HepG2 (cell line): ENCODE measurements around the gene NME7. TPM values are rescaled to one million over a fixed set of nuclear protein-coding genes. Genes with fewer than 3 reads are reported as not detected.
A peak's percentile ranks its signal among the peaks of the same experiment; 100 is the strongest.

Experiments used
- ATAC-seq: fragments of 200-7000 bp; cut with Tn5 transposase; 3 replicates; pipeline ENCODE4 v1.9.1; 2020; ENCODE audit warnings: mild to moderate bottlenecking, moderate library complexity
- BruUV-seq: library from RNA; stranded (reverse); fragments of 400-500 nt; replicated peaks from 2 replicates; lab custom pipeline; 2021; lab: Mats Ljungman, UMichigan
- CTCF ChIA-PET: fragments of 300-600 bp; formaldehyde crosslinking; extraction: SDS; loops from one replicate; lab custom pipeline; 2021; ENCODE audit warnings: low total read pairs, inconsistent platforms, low intra/inter-chr PET ratio; lab: Yijun Ruan, JAX
- POLR2A ChIA-PET: fragments of 350-600 bp; sonication (Branson Sonifier 250); formaldehyde crosslinking; loops from one replicate; lab custom pipeline; 2020; ENCODE audit warnings: antibody characterized with exemption, inconsistent platforms; lab: Yijun Ruan, JAX
- DNase-seq: peaks from one replicate; pipeline ENCODE4 v3.0.0-alpha.2; 2015; ENCODE audit warnings: low spot score
- FAIRE-seq: peaks from 3 replicates; lab custom pipeline; 2011; peaks lifted over from hg19 to GRCh38; lab: Jason Lieb, UNC
- H2AFZ ChIP-seq: one replicate; pipeline ENCODE4 v1.6.1; 2011; ENCODE audit warnings: low read length, inconsistent platforms
- H3K27ac ChIP-seq: fragments of 300-600 bp; 3 replicates; pipeline ENCODE4 v1.8.0; 2011; ENCODE audit warnings: mixed run types, mild to moderate bottlenecking, mixed read lengths, low read length, inconsistent platforms; ENCODE audit not compliant: insufficient read depth; ENCODE audit errors: extremely low read length
- H3K27me3 ChIP-seq, 2 experiments: fragments of 200-600 bp in 1 of 2; 2 replicates in 1 of 2; 3 replicates in 1 of 2; pipeline versions ENCODE4 v1.6.0 to v1.8.0; 2011; ENCODE audit warnings: low read length in 2 of 2, mild to moderate bottlenecking in 2 of 2, moderate library complexity in 2 of 2, inconsistent platforms in 1 of 2; ENCODE audit not compliant: insufficient read depth in 2 of 2, control insufficient read depth in 1 of 2
- H3K36me3 ChIP-seq, 2 experiments: fragments of 200-600 bp in 1 of 2; replicated peaks in 1 of 2; 2 replicates in 1 of 2; 3 replicates in 1 of 2; pipeline versions ENCODE4 v1.5.1 to v1.8.0; 2011; ENCODE audit warnings: low read length in 2 of 2, inconsistent platforms in 1 of 2; ENCODE audit not compliant: insufficient read depth in 2 of 2, control insufficient read depth in 1 of 2
- H3K4me1 ChIP-seq: 2 replicates; pipeline ENCODE4 v1.5.1; 2012; ENCODE audit warnings: low read length, inconsistent platforms; ENCODE audit not compliant: insufficient read depth
- H3K4me2 ChIP-seq: 2 replicates; pipeline ENCODE4 v1.6.0; 2011; ENCODE audit warnings: low read depth, low read length, inconsistent platforms
- H3K4me3 ChIP-seq, 3 experiments: fragments of 200-600 bp in 1 of 3; sonication (generic), shearing (Covaris generic) in 1 of 3; replicated peaks in 1 of 3; 2 replicates each; pipeline ENCODE4 v1.5.1; 2011 to 2016; ENCODE audit warnings: low read length in 3 of 3, inconsistent platforms in 2 of 3, low read depth in 2 of 3, mild to moderate bottlenecking in 2 of 3, control low read depth in 1 of 3, mixed read lengths in 1 of 3; ENCODE audit not compliant: insufficient read depth in 1 of 3
- H3K79me2 ChIP-seq: one replicate; pipeline ENCODE4 v1.6.1; 2011; ENCODE audit warnings: low read length, inconsistent platforms; ENCODE audit not compliant: insufficient read depth
- H3K9ac ChIP-seq: 2 replicates; pipeline ENCODE4 v1.6.0; 2011; ENCODE audit warnings: mild to moderate bottlenecking, low read depth, low read length, inconsistent platforms; ENCODE audit not compliant: insufficient read depth
- H3K9me3 ChIP-seq: 2 replicates; pipeline ENCODE4 v1.5.1; 2012; ENCODE audit warnings: mild to moderate bottlenecking, low read length
- H4K20me1 ChIP-seq: 2 replicates; pipeline ENCODE4 v1.6.0; 2011; ENCODE audit warnings: inconsistent platforms, mild to moderate bottlenecking, low read length, moderate library complexity; ENCODE audit not compliant: insufficient read depth
- AGO2 ChIP-seq: fragments of 200-400 bp; formaldehyde crosslinking; optimal IDR thresholded peaks from 2 replicates; pipeline ENCODE3; 2017; ENCODE audit warnings: mild to moderate bottlenecking, low read depth, low read length, moderate library complexity
- ARNT ChIP-seq: fragments of 450-650 bp; IDR thresholded peaks from 2 replicates; pipeline ENCODE4 v1.6.1; 2017
- ATF7 ChIP-seq, 2 experiments: fragments of 450-650 bp in 1 of 2; sonication (generic) in 1 of 2; formaldehyde crosslinking in 1 of 2; IDR thresholded peaks; 2 replicates each; pipeline versions ENCODE4 v1.4.0 to v1.6.1; 2016 to 2020; ENCODE audit warnings: antibody characterized with exemption in 1 of 2, mild to moderate bottlenecking in 1 of 2, missing genetic modification reagents in 1 of 2
- CHCHD3 ChIP-seq: sonication (generic); formaldehyde crosslinking; IDR thresholded peaks from 2 replicates; pipeline ENCODE4 v1.8.0; 2022; ENCODE audit warnings: mild to moderate bottlenecking, missing genetic modification reagents, moderate library complexity
- DNMT1 ChIP-seq: sonication (generic); formaldehyde crosslinking; IDR thresholded peaks from 2 replicates; pipeline ENCODE4 v1.5.1; 2020; ENCODE audit warnings: mild to moderate bottlenecking, missing genetic modification reagents
- KDM4B ChIP-seq: sonication (generic); formaldehyde crosslinking; IDR thresholded peaks from 2 replicates; pipeline ENCODE4 v1.4.0; 2020; ENCODE audit warnings: missing genetic modification reagents
- KMT2A ChIP-seq: sonication (generic); formaldehyde crosslinking; IDR thresholded peaks from 2 replicates; pipeline ENCODE4 v1.4.0; 2020; ENCODE audit warnings: missing genetic modification reagents
- ZBTB7B ChIP-seq: sonication (generic); formaldehyde crosslinking; IDR thresholded peaks from 2 replicates; pipeline ENCODE4 v1.4.0; 2020; ENCODE audit warnings: missing genetic modification reagents
- ZBTB8A ChIP-seq: sonication (generic); formaldehyde crosslinking; IDR thresholded peaks from 2 replicates; pipeline ENCODE4 v1.4.0; 2020; ENCODE audit warnings: mild to moderate bottlenecking, low read depth, missing genetic modification reagents, borderline replicate concordance
- ZNF282 ChIP-seq: fragments of 450-650 bp; IDR thresholded peaks from 2 replicates; pipeline ENCODE4 v1.6.1; 2018; ENCODE audit not compliant: partially characterized antibody
- ZNF292 ChIP-seq: sonication (generic); formaldehyde crosslinking; IDR thresholded peaks from 2 replicates; pipeline ENCODE4 v1.8.1; 2022; ENCODE audit warnings: mild to moderate bottlenecking, low read depth, missing genetic modification reagents, borderline replicate concordance
- ZNF75D ChIP-seq: sonication (generic); formaldehyde crosslinking; IDR thresholded peaks from 2 replicates; pipeline ENCODE4 v1.8.1; 2023; ENCODE audit warnings: missing genetic modification reagents, mild to moderate bottlenecking, borderline replicate concordance
- ZNF777 ChIP-seq: sonication (generic); formaldehyde crosslinking; IDR thresholded peaks from 2 replicates; pipeline ENCODE4 v1.4.0; 2020; ENCODE audit warnings: missing genetic modification reagents
- WGBS: methylation state at CpG from one replicate; pipeline ENCODE4 v1.1.6; 2017; ENCODE audit warnings: low lambda C conversion rate; 5-methylcytosine and 5-hydroxymethylcytosine counted together
- in situ Hi-C: cut with HindIII; loops from 2 replicates; pipeline ENCODE4 v1.10.0; 2017; ENCODE audit warnings: low pct_unique_long_range_greater_than_20kb; ENCODE audit not compliant: extremely low pct_ligation_motif_present
- intact Hi-C: fragments of 100-400 bp; cut with micrococcal nuclease; formaldehyde crosslinking; loops from one replicate; pipeline ENCODE4 v1.10.0; 2022; ENCODE audit not compliant: unreplicated experiment
- polyA plus RNA-seq, 8 experiments: library from polyadenylated mRNA; depleted of rRNA in 3 of 8; stranded (reverse) in 7 of 8; unstranded in 1 of 8; fragments of >200 nt; fragmentation: Illumina TruSeq in 4 of 8; extraction: Trizol in 4 of 8; gene quantifications; 2 replicates each; pipeline versions ENCODE4 v1.2.1 to v1.2.3, GENCODE V29; 2011 to 2016; ENCODE audit warnings: low read depth in 4 of 8, missing spikeins in 1 of 8, mixed read lengths in 1 of 8; ENCODE audit not compliant: insufficient read depth in 1 of 8
- total RNA-seq, 5 experiments: library from RNA; depleted of rRNA; stranded (reverse); fragments of >200 nt; fragmentation: Illumina TruSeq; extraction: Trizol; gene quantifications; 2 replicates each; pipeline ENCODE4 v1.2.3, GENCODE V29; 2016; ENCODE audit warnings: low read depth in 1 of 5
- TF ChIP-seq, protein P1 (sequence below), 2 experiments: sonication (generic) in 1 of 2; formaldehyde crosslinking in 1 of 2; IDR thresholded peaks; 2 replicates each; pipeline versions ENCODE4 v1.4.0 to v1.6.1; 2018 to 2020; ENCODE audit warnings: missing genetic modification reagents in 2 of 2, borderline replicate concordance in 1 of 2, low read depth in 1 of 2, mild to moderate bottlenecking in 1 of 2, missing biosample characterization in 1 of 2
- TF ChIP-seq, protein P2 (sequence below): sonication (generic); formaldehyde crosslinking; IDR thresholded peaks from 2 replicates; pipeline ENCODE4 v1.9.0; 2021; ENCODE audit warnings: missing genetic modification reagents, mild to moderate bottlenecking, borderline replicate concordance

NME7 gene
- total and polyA plus RNA-seq, 2 of the 13 experiments (the other 11 are each of a cell fraction or from before 2014, with no cell fraction given) = 9.4 to 22.5 TPM

- intact Hi-C loops = no loop called here
- TF ChIP-seq KMT2A (CRISPR knock-in tag) = no peak
- DNase-seq = no peak
- no peak for FAIRE-seq
- Histone ChIP-seq H3K4me1 (peaks cover 20% of the 10 kb centered on the region), H3K79me2 (peaks cover 14% of the 10 kb centered on the region), H3K4me2 (no peak overlapping the region), H3K4me3 (no peak overlapping the region), H4K20me1 (no peaks in the 10 kb centered on the region), H3K27me3 (no peaks in the 10 kb centered on the region; a peak in 2 of 5 replicates), H3K9me3 (no peaks in the 10 kb centered on the region), H2AFZ (no peak overlapping the region), H3K36me3 (peaks cover 3 to 13% of the 10 kb centered on the region in 2 experiments; a peak in 4 of 5 replicates), H3K9ac (no peak overlapping the region), H3K27ac (no peak overlapping the region)
- in situ Hi-C loops = no loop called here
- WGBS = 96% methylated on average over 1 of the region's 1 CpG
- ATAC-seq = no peak
- BruUV-seq = no TSS peak
- ChIA-PET POLR2A (no interaction called here), CTCF (no interaction called here)
Measured at GRCh38 chr1:169371404-169371803, 3.8 kb upstream of the NME7 start.

GRCh38 chr1:169368406-169368769 lies 791 bp upstream of the NME7 start:
- 1% methylated on average over 16 of the region's 16 CpGs for WGBS
- peak; percentile 37 for ATAC-seq
- peak; percentile 2 for DNase-seq
- TF ChIP-seq DNMT1 (CRISPR knock-in tag) (no peak), ZNF75D (CRISPR knock-in tag) (no peak), ZBTB7B (CRISPR knock-in tag) (no peak), ZNF292 (0 out of 2 replicates have a peak, but pooled peaks have one; percentile 18), ZBTB8A (CRISPR knock-in tag) (no peak), ZNF777 (CRISPR knock-in tag) (0 out of 2 replicates have a peak, but pooled peaks have one; percentile 11), KMT2A (CRISPR knock-in tag) (peak; percentile 6; the same call in 1 of the 2 replicates), ATF7 (IDR thresholded peaks at IDR 0.05) (no peak), ATF7 (CRISPR knock-in tag; IDR thresholded peaks at IDR 0.05) (no peak), AGO2 (no peak), KDM4B (CRISPR knock-in tag) (0 out of 2 replicates have a peak, but pooled peaks have one; percentile 4), CHCHD3 (CRISPR knock-in tag) (no peak), ARNT (no peak), ZNF282 (no peak)
- TF ChIP-seq, protein P1, sequence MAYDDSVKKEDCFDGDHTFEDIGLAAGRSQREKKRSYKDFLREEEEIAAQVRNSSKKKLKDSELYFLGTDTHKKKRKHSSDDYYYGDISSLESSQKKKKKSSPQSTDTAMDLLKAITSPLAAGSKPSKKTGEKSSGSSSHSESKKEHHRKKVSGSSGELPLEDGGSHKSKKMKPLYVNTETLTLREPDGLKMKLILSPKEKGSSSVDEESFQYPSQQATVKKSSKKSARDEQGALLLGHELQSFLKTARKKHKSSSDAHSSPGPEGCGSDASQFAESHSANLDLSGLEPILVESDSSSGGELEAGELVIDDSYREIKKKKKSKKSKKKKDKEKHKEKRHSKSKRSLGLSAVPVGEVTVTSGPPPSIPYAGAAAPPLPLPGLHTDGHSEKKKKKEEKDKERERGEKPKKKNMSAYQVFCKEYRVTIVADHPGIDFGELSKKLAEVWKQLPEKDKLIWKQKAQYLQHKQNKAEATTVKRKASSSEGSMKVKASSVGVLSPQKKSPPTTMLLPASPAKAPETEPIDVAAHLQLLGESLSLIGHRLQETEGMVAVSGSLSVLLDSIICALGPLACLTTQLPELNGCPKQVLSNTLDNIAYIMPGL (CRISPR knock-in tag; IDR thresholded peaks at IDR 0.05; ENCODE audit: borderline replicate concordance in 1 of 2, low read depth in 1 of 2) = 0 out of 4 replicates have a peak, but pooled peaks of 1 of the 2 experiments have one; percentile 7
- TF ChIP-seq, protein P2, sequence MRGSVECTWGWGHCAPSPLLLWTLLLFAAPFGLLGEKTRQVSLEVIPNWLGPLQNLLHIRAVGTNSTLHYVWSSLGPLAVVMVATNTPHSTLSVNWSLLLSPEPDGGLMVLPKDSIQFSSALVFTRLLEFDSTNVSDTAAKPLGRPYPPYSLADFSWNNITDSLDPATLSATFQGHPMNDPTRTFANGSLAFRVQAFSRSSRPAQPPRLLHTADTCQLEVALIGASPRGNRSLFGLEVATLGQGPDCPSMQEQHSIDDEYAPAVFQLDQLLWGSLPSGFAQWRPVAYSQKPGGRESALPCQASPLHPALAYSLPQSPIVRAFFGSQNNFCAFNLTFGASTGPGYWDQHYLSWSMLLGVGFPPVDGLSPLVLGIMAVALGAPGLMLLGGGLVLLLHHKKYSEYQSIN (CRISPR knock-in tag) = no peak

More at GRCh38 chr1:169368406-169368769, 791 bp upstream of the NME7 start:
- Histone ChIP-seq H3K4me2 (peak overlapping the region; percentile 73), H3K27ac (peak overlapping the region; percentile 79), H3K4me3 (peak overlapping the region; percentile 85 to 93 (median 92)), H3K9ac (peak overlapping the region; percentile 79), H3K79me2 (peaks cover 14% of the 10 kb centered on the region), H3K27me3 (no peaks in the 10 kb centered on the region; a peak in 2 of 5 replicates), H2AFZ (peak overlapping the region; percentile 98), H4K20me1 (no peaks in the 10 kb centered on the region), H3K4me1 (peaks cover 27% of the 10 kb centered on the region), H3K36me3 (peaks cover 3 to 11% of the 10 kb centered on the region in 2 experiments; a peak in 3 of 5 replicates), H3K9me3 (0 out of 2 replicates have a peak, but pooled peaks cover 4% of the 10 kb centered on the region)
- in situ Hi-C loops (no loop called here), intact Hi-C loops (loop anchor here (1.0 kb wide), 1 partner anchor 765 kb away; no protein-coding TSS in a partner anchor)
- no TSS peak for BruUV-seq
- ChIA-PET CTCF (no interaction called here), POLR2A (interaction anchor here (1.0 to 1.7 kb wide), 3 partner anchors 118 to 1014 kb away, joined by 3 to 13 read pairs (median 4); partner anchors contain the start of gene SLC19A2)
- no peak for FAIRE-seq
